Amniotic epithelial cell (primary cell): ENCODE data around the gene FCMR.
"Not testable (repeated sequence)": the region's sequence is repeated elsewhere in the genome, so short reads cannot be mapped to it uniquely, and the experiment has no call there.

Experiments
- DNase-seq: peaks from one replicate; pipeline ENCODE4 v3.0.0-alpha.2; 2010; ENCODE audit warnings: low read depth

FCMR gene

GRCh38 chr1:206872139-206872538 is 49.6 kb downstream of the FCMR start:
- DNase-seq: peak; percentile 57

- DNase-seq: no peak
Observed at GRCh38 chr1:206868264-206868663, 53.5 kb downstream of the FCMR start.

GRCh38 chr1:206867716-206868115 is 54.0 kb downstream of the FCMR start:
- DNase-seq: no peak

DNA sequence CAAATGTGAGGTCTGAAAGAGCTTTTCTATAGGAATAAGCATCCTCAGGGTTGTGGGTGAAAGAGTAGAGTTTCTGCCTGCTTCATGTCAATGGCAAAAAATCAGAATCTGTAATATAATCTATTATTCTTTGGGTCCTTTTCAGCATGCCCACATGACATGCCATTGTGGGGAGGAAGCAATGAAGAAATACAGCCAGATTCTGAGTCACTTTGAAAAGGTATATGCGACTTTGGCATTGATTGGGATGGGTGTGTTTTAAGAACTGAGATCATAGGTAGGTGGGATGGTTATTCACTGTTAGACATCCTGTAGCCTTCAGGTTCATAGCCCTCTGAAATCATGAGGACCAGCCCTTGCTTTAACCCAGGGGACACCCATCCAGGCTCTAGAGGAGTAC is 54.5 kb downstream of the FCMR start:
- DNase-seq: no peak

GRCh38 chr1:206866062-206866461 is 55.7 kb downstream of the FCMR start:
- peak; percentile 70 for DNase-seq

GRCh38 chr1:206864939-206865671 is 56.6 kb downstream of the FCMR start, which contains the start of gene IL20:
Gene IL20 (plus strand): TSS chr1:206865623. CDS start chr1:206865853, 230 bp downstream.
- DNase-seq: peak; percentile 80

DNA sequence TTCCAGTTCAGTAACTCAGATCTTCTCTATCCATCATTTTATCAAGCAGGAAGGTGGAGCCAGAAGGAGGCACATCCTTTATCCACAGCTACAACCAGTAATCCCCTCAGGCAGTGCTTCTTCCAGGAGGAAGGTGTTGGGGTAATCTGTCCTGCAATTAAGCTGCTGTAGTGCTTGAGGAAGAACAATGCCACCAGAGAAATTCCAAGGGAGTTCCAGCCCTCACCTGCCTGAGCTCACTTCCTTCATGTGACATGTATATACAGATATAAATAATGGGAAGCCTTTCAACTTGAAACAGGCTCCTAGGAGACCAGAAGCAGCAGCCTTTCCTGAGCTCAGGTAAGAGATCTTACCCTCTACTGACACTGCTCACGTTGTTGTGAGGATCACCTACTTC is 58.5 kb downstream of the FCMR start:
- no peak for DNase-seq

DNA sequence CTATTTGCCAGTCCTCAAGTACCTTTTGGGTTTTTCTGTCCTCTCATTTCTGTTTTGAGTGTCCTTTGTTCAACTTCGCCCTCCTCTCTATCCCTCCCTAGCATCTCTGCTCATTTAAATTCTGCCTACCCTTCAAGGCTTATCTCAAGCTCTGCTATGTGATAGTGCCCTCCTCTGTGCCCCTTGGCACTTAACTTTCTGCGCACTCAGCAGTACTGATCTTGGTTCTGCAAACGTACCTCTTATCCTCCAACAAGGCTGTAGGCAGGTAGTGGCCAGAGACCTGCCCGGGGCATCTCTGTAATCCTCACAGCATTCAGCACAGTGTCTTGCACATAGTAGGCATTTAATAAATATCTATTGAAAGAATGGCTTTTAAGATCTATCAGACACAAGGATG is 61.6 kb downstream of the FCMR start:
- DNase-seq: no peak

GRCh38 chr1:206859082-206859521 is 62.6 kb downstream of the FCMR start:
- DNase-seq: no peak

GRCh38 chr1:206856674-206857464 is 64.9 kb downstream of the FCMR start:
- DNase-seq: no peak

DNA sequence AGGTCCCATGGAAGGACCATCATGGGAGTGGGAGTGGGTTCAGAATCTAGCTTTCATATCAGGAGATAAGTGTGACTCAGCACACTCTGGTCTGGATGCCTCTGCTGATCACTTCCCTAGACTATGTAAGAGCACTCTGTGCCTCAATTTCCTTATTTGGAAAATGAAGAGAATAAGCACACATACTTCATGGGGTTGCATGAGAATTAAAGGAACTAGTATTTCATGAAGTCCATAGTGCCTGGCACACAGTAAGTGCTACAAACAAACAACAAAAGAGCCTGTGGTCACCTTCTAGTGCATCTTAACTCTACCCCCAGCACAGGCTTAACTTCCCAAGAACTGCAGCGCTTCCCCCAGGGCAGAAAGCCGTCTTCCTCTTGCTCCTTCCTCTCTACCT is 65.9 kb downstream of the FCMR start:
- DNase-seq: no peak

DNA sequence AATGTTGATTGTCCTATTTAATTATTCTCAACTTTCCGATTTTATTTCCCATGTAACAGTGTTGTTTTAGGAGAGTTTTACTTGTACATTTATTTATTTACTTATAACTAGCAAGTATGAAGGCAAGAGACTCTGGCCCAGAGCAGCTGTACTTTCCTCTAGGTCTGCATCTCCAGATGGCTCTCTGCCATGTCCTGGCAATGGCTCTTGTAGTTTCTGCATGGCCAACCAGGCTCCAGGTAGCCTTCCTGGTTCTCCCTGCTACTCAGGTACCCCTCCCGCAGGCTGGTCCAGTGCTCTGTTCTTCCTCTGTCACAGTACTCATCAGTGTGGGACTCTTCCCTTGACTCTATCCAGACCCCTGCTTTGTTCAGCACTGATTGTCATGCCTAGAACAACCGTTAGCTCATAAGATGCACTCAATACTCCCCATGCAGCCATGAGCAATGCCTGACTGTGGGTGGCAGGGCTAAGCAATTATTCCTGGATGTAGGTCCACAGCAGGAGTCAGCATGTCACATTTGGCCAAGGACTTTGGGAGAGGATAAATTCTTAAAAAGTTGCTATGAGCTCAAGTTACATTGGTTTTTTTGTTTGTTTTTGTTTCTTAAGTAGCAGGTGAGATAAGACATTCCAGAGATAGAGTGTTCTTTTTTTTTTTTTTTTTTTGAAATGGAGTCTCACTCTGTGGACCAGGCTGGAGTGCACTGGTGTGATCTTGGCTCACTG is 67.2 kb downstream of the FCMR start:
- DNase-seq: peak; percentile 14

DNA sequence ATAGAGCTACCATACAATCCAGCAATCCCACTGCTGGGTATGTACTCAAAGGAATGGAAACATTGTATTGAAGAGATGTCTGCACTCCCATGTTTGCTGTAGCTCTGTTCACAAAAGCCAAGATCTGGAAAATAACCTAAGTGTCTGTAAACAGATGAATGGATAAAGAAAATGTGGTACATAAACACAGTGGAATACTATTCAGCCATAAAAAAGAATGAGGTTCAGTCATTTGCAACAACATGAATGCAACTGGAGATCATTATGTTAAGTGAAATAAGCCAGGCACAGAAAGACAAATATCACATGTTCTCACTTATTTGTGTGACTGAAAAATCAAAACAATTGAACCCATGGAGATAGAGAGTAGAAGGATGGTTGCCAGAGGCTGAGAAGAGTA is 68.0 kb downstream of the FCMR start:
- not testable (repeated sequence) for DNase-seq
